Lower lobe of right lung (tissue), 2 donors: ENCODE measurements around the gene GFER. TPM values are rescaled to one million over a fixed set of nuclear protein-coding genes. Genes with fewer than 3 reads are reported as not detected.
A peak's percentile ranks its signal among the peaks of the same experiment; 100 is the strongest.

Experiments used
- ATAC-seq, 2 donors: fragments of 200-7000 bp; cut with Tn5 transposase; one replicate each; pipeline ENCODE4 v1.9.1; 2020 to 2022; ENCODE audit warnings: mild to moderate bottlenecking in 2 of 2, moderate library complexity in 2 of 2
- DNase-seq: peaks from one replicate; pipeline ENCODE4 v3.0.0-alpha.2; 2020
- H3K27ac ChIP-seq: fragments of 200-600 bp; one replicate; pipeline ENCODE4 v1.8.0; 2022
- H3K27me3 ChIP-seq: fragments of 200-600 bp; one replicate; pipeline ENCODE4 v1.8.0; 2022; ENCODE audit warnings: low read depth
- H3K36me3 ChIP-seq: fragments of 200-600 bp; one replicate; pipeline ENCODE4 v1.8.0; 2022; ENCODE audit warnings: mild to moderate bottlenecking
- H3K4me1 ChIP-seq: fragments of 200-600 bp; one replicate; pipeline ENCODE4 v1.8.0; 2022
- H3K4me3 ChIP-seq: fragments of 200-600 bp; one replicate; pipeline ENCODE4 v1.8.0; 2022; ENCODE audit warnings: mild to moderate bottlenecking
- H3K9me3 ChIP-seq: fragments of 200-600 bp; one replicate; pipeline ENCODE4 v1.8.0; 2022
- CTCF ChIP-seq: fragments of 200-600 bp; IDR thresholded peaks from one replicate; pipeline ENCODE4 v1.8.0; 2022; ENCODE audit warnings: antibody characterized with exemption, mild to moderate bottlenecking
- intact Hi-C: fragments of 100-400 bp; cut with DNase I; formaldehyde crosslinking; loops from one replicate; pipeline ENCODE4 v1.11.0; 2022
- total RNA-seq: library from RNA; stranded (reverse); fragmentation: NEBNext Ultra II Directional; extraction: Animal tissue kit (Norgen Biotek cat#: 25700); gene quantifications from one replicate; pipeline ENCODE4 v1.2.1, GENCODE V29; 2021
- donor health status: DM: no; HTN: yes; CAD: no; lungs with severe emphysema.

Gene GFER
- total RNA-seq, 1 donor from 2014 or later = 24.7 TPM

DNA sequence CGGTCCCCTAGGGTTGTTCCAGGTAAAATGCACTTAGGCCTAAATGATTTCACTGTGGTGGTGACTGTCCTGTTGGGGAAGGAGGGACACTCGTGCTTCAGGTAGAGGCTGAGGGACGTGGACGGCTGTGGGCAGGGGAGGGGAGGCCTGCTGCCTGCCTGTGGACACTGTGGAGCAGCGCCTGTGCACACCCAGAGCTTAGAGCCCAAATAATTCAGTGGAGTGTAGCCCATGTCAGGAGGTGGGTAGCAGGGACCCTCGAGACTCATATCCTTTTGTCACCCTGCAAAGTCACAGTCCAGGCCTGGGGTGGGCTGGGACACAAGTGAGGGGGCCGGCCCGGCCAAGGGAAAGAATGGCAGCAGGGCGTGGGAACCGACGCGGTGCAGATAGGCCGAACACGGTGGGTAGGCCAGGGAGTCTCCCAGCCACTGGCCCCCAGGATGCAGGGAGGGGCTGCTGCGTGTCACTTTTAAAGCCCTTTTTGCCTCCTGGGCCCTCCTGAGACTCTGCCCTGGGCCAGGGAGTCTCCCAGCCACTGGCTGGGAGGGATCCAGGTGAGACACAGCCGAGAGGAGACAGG lies 42.0 kb downstream of the GFER start:
- intact Hi-C loops = loop anchor here (10.0 kb wide), 1 partner anchor 119 kb away; the partner anchor contains the start of gene RAB26
- DNase-seq = no peak

DNA sequence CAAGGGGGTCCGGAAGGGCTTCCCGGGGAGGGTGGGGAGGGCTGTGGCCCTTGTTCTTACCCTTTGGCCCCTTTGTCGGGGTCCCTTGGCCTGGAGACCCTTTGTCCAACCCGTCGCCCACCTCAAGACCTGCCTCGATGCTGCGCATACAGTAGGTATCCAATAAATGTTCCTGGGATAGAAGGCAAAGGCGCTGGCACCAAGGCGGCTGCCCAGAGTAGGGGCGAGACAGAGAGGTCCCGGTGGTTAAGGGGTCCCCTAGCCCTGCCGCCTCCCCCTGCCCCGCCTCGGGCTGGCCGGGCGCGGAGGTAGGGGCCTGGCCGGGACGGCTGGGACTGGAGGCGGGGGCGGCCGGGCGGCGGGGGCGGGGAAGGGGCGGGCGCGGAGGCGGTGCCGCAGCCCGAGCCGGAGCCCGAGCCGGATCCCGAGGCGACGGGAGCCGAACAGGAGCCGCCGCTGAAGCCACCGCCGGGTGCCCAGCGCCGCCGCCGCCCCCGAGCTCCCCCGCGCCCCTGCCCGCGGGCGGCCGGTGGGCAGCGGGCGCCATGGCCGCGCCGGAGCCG lies 42.5 kb downstream of the GFER start, which contains the start of gene NHERF2:
Gene NHERF2 (plus strand): TSS at position 442 of the 563 bp plus-strand sequence. CDS start 104 bp downstream, at position 546.
- DNase-seq (no peak), ATAC-seq (peak; percentile 2 to 30)
- intact Hi-C loops = loop anchor here (10.0 kb wide), 1 partner anchor 118 kb away; the partner anchor contains the start of gene RAB26
- peaks cover 16% of the 10 kb centered on the region for H3K36me3 ChIP-seq
- no peaks in the 10 kb centered on the region for H3K9me3 ChIP-seq
- peak within 1 kb of the TSS; percentile 92 for H3K27ac ChIP-seq
- TF ChIP-seq CTCF = no peak
- peak within 1 kb of the TSS; percentile 84 for H3K4me3 ChIP-seq
- peaks cover 74% of the 10 kb centered on the region for H3K4me1 ChIP-seq
- H3K27me3 ChIP-seq = peaks cover 11% of the 10 kb centered on the region

More for the DNA sequence above, 42.0 kb downstream of the GFER start:
- peak overlapping the region; percentile 84 for H3K4me3 ChIP-seq
- H3K9me3 ChIP-seq = no peaks in the 10 kb centered on the region
- peak overlapping the region; percentile 78 for H3K27ac ChIP-seq
- ATAC-seq = no peak
- peaks cover 16% of the 10 kb centered on the region for H3K27me3 ChIP-seq
- peaks cover 74% of the 10 kb centered on the region for H3K4me1 ChIP-seq
- peaks cover 14% of the 10 kb centered on the region for H3K36me3 ChIP-seq
- no peak for TF ChIP-seq CTCF

GRCh38 chr16:2027024-2028010 lies 43.3 kb downstream of the GFER start:
- peak overlapping the region; percentile 84 for H3K4me3 ChIP-seq
- H3K9me3 ChIP-seq = no peaks in the 10 kb centered on the region
- TF ChIP-seq CTCF = no peak
- ATAC-seq (no peak), DNase-seq (no peak)
- intact Hi-C loops = loop anchor here (10.0 kb wide), 1 partner anchor 117 kb away; the partner anchor contains the start of gene RAB26
- peaks cover 7% of the 10 kb centered on the region for H3K27me3 ChIP-seq
- peaks cover 16% of the 10 kb centered on the region for H3K36me3 ChIP-seq
- peak overlapping the region; percentile 92 for H3K27ac ChIP-seq
- H3K4me1 ChIP-seq = peaks cover 80% of the 10 kb centered on the region

DNA sequence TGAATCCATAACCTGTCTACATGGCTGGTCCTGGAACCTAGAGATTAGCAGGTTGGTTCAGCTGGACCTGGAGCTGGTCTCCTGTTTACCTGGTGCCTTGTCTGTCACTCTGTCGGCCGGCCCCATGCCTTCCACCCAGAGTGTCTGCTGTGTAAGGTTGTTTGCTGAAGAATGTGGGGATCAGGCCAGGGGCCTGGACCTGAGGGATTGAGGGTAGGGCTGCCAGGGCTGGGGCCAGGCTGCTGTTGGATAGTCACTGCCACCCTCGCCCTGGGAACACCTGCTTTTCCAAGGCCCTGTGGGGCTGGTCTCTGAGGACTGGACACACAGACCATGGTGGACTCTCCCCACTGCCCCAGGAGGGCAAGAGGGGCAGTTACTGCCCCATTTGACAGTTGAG lies 44.2 kb downstream of the GFER start:
- Histone ChIP-seq H3K36me3 (peaks cover 16% of the 10 kb centered on the region), H3K27me3 (peaks cover 7% of the 10 kb centered on the region), H3K27ac (peak overlapping the region; percentile 92), H3K4me3 (peak overlapping the region; percentile 84), H3K9me3 (no peaks in the 10 kb centered on the region), H3K4me1 (peaks cover 82% of the 10 kb centered on the region)
- intact Hi-C loops = loop anchor here (10.0 kb wide), 1 partner anchor 117 kb away; the partner anchor contains the start of gene RAB26
- DNase-seq (no peak), ATAC-seq (no peak)
- TF ChIP-seq CTCF = no peak

DNA sequence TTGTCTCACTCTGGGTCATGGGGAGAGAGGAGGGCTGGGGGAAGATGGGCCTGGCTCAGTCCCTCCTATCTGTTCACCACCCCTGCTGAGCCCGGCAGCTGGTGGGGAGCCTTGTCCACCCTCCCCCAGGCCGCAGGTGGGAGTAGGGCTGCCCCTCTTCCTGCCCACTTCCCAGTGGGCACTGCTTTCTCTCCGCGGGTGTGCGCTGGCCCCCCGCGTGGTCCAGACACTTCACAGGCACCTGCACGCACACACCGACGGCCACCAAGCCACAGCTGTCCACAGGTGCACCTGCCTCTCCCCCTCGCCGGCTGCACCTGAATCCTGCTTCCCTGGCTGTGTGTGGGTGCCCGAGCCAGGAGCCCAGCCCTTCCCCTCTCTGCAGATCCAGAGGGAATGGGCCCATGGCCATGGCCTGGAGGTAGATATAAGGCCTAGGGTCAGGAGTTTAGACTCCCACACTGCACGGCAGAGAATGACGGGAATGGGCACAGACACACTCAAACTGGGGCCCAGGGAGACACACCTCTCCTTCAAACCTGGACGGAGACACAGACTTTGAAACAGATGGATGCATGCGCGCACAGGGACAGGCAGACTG lies 44.7 kb downstream of the GFER start:
- peak overlapping the region; percentile 84 for H3K4me3 ChIP-seq
- H3K36me3 ChIP-seq = peaks cover 16% of the 10 kb centered on the region
- H3K9me3 ChIP-seq = no peaks in the 10 kb centered on the region
- ATAC-seq (no peak), DNase-seq (no peak)
- TF ChIP-seq CTCF = no peak
- H3K4me1 ChIP-seq = peaks cover 83% of the 10 kb centered on the region
- peaks cover 7% of the 10 kb centered on the region for H3K27me3 ChIP-seq
- H3K27ac ChIP-seq = peak overlapping the region; percentile 92
- intact Hi-C loops = loop anchor here (10.0 kb wide), 1 partner anchor 116 kb away; the partner anchor contains the start of gene RAB26
